HG03095 (cell line): ENCODE results near the gene CEACAM7.
"Not testable (repeated sequence)": the region's sequence is repeated elsewhere in the genome, so short reads cannot be mapped to it uniquely, and the experiment has no call there.

Source experiments
- ATAC-seq: cut with Tn5 transposase; IDR thresholded peaks from one replicate; pipeline ENCODE4 v1.9.1; 2021; ENCODE audit warnings: moderate library complexity; ENCODE audit not compliant: unreplicated experiment

Gene CEACAM7

GRCh38 chr19:41657157-41657556 lies 30.9 kb downstream of the CEACAM7 start:
- ATAC-seq: no peak

DNA sequence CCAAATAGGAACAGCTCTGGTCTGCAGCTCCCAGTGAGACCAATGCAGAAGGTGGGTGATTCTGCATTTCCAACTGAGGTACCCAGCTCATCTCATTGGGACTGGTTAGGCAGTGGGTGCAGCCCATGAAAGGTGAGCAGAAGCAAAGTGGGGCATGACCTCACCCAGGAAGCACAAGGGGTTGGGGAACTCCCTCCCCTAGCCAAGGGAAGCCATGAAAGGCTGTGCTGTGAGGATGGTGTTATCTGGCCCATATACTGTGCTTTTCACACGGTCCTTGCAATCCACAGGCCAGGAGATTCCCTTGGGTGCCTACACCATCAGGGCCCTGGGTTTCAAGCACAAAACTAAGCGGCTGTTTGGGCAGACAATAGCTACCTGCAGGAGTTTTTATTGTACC lies 31.3 kb downstream of the CEACAM7 start:
- ATAC-seq: not testable (repeated sequence)

DNA sequence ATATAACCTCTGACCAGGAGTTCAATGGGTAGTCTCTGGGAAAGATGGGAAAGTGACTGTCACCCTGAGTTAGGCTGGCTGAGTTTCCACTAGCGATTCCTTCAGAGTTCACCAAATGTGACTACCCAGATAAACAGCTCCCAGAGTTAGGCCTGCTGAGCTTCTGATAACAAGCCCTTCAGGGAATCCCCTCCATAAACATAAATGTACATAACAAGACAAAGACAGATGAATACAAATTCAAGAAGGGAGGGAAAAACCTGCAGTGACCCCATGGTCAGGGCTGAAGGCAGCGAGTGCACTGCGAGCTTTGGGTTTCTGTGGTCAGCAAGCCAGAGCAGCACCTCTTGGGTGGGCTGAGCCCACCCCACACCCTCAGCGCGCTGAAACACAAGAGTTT lies 35.8 kb downstream of the CEACAM7 start:
- ATAC-seq: no peak

GRCh38 chr19:41649827-41650226 lies 38.2 kb downstream of the CEACAM7 start:
- no peak for ATAC-seq

DNA sequence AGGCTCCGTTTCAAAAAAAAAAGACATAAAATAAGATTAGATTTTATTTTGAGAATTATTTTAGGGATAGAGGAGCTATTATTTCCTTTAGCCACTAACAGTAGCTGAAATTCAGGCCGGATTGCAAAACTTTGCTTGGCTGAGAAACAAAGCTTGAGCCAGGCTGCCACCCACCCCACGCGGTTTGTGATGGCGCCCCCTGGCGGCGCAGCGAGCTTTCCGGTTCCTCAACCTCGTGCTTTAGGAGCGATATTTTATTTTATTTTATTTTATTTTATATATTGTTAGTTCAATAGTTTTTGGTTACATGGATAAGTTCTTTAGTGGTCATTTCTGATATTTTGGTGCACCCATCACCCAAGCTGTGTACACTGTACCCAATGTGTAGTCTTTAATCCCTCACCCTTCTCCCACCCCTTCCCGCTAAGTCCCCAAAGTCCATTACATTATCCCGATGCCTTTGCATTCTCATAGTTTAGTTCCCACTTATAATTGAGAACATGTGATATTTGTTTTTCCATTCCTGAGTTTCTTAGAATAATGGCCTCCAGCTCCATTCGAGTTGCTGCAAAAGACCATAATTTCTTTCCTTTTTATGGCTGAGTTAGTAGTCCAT lies 41.4 kb downstream of the CEACAM7 start:
- ATAC-seq: no peak

GRCh38 chr19:41641879-41642485 lies 46.1 kb downstream of the CEACAM7 start:
- ATAC-seq: no peak

GRCh38 chr19:41638641-41639081 lies 49.4 kb downstream of the CEACAM7 start:
- no peak for ATAC-seq

- no peak for ATAC-seq
These were observed 50.6 kb downstream of the CEACAM7 start for GRCh38 chr19:41637484-41637883.

GRCh38 chr19:41627966-41628675 lies 59.9 kb downstream of the CEACAM7 start:
- ATAC-seq: no peak

DNA sequence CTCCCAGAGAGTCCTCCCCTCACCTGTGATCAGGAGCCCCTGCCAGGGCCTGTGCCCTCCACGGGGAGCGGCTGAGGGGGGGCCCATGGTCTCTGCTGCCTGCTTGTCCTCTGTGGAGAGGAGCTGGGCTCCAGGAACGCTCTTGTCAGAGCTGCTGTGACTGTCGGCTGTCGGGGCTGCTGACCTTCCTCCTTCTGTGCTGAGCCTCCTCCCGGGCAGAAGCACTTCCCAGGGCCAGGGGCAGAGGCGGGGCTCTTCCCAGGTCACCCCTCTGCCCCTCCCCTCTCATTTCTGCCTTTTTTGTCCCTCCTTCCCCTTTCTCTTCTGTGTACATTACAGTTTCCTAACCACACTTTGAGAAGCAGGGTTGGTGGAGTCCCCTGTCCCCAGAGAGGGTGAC lies 61.2 kb downstream of the CEACAM7 start, which contains the start of gene CEACAM4:
TSS of gene CEACAM4 (minus strand) at position 198 of the 400 bp plus-strand sequence. CDS start at position 87, 111 bp downstream.
- no peak for ATAC-seq

- no peak for ATAC-seq
These were observed 61.8 kb downstream of the CEACAM7 start for GRCh38 chr19:41626278-41626677.

DNA sequence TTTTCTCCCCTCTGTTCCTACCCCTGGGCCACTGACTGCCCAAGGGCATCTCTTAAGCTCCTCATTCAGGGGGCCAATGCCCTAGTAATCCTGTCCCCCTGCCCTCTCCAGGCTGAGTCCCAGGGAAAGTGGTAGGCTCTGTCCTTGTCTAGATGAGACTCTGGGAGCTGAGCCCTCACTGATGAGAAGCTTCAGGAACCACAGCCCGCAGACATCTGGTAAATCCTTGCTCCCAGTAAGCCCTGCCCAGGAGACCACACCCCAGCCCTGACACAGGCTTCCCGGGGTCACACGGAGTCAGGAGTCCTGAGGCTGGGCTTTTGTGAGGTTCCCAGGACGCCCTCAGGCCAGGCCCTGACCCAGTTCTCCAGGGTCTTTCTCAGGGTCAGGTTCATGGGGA lies 63.1 kb downstream of the CEACAM7 start:
- ATAC-seq: no peak

- ATAC-seq: no peak
These were observed 63.6 kb downstream of the CEACAM7 start for GRCh38 chr19:41624515-41624914.

DNA sequence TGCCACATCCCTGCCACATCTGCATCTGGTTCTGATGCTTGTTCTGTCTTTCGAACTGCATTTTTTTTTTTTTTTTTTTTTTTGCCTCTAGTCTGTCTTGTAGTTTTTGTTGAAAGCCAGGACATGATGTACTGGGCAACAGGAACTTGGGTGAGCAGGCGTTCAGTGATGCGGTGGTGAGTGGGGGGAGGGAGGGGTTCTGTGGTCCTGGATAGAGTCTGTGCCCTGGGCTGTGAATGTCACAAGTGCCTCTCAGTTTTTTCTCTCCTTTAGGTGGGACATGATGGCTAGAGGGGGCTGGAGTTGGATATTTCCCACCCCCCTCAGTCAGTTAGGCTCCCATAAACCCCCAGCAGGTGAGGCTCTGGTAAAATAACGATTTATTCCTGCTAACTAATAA lies 64.7 kb downstream of the CEACAM7 start:
- no peak for ATAC-seq
